ENCODE results near the gene DCTN2.

DNA sequence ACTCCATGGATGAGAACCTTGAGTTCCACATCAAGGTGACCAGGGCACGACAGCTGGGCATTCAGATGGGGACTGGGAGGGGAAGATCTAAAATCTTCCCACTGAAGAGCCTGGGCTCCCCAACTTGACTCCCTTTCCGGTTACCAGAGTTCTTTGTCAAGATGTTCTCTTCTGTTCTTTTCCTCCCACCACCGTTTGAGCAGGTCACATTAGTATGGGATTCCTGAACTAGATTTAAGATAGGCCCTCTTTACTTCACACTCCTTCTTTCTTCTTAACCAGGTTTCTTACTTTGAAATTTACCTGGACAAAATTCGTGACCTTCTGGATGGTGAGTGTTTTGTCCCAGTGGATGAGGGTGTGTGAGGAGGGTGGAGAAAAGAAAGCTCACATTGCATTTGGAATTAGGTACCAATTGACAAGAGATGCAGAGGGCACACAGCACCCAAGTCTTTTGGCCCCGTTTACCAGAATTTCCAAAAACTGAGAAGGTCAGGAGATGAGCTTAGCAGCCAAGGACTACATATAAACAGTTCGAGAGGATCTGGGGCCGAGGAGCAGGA, 17.3 kb upstream of the DCTN2 start:
- no peak for TF ChIP-seq POLR2A (IDR thresholded peaks at IDR 0.05)
- TF ChIP-seq, protein P1, sequence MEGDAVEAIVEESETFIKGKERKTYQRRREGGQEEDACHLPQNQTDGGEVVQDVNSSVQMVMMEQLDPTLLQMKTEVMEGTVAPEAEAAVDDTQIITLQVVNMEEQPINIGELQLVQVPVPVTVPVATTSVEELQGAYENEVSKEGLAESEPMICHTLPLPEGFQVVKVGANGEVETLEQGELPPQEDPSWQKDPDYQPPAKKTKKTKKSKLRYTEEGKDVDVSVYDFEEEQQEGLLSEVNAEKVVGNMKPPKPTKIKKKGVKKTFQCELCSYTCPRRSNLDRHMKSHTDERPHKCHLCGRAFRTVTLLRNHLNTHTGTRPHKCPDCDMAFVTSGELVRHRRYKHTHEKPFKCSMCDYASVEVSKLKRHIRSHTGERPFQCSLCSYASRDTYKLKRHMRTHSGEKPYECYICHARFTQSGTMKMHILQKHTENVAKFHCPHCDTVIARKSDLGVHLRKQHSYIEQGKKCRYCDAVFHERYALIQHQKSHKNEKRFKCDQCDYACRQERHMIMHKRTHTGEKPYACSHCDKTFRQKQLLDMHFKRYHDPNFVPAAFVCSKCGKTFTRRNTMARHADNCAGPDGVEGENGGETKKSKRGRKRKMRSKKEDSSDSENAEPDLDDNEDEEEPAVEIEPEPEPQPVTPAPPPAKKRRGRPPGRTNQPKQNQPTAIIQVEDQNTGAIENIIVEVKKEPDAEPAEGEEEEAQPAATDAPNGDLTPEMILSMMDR (IDR thresholded peaks at IDR 0.05), result no peak

All from thyroid gland (tissue), 4 donors.